Stimulated activated CD4-positive, alpha-beta T cell treated with anti-CD3 and anti-CD28 coated beads, TNF-alpha, amount 100 ng/mL, for 48 hours (primary cell): ENCODE results near the gene YJEFN3.

Experiments used
- DNase-seq, 3 donors: peaks; one replicate each; pipeline ENCODE4 v3.0.0-alpha.2; 2020; ENCODE audit warnings: low read depth in 3 of 3

The YJEFN3 gene

DNA sequence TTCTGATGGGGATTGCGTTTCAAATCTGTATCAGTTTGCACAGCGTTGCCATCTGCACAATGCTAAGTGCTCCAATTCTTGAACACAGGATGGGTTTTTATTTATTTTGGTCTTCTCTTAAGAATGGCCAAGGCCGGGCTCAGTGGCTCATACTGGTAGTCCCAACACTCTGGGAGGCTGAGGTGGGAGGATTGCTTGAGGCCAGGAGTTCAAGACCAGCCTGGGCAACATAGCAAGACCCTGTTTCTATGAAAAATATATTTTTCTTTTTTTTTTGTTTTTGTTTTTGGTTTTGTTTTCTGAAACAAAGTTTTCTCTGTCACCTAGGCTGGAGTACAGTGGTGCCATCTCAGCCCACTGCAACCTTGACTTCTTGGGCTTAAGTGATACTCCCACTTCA lies 5.5 kb upstream of the YJEFN3 start:
- DNase-seq, result no peak

DNA sequence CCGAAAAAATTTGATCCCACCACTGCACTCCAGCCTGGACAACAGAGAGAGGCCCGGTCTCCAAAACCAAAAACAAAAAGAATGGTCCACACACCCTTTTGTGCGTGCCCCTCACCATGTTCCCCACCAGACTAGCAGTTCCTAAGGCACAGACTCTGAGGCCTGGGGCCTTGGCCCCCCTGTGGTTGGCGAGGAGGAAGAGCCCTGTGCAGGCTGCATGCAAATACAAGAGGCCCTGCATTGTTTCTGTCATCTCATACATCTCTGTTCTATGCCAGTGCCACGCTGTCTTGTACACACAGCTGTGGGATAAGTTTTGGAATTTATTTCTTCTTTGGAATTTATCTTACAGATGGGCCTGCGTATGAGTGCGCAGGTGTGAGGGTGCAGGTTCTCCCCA lies 4.7 kb upstream of the YJEFN3 start:
- DNase-seq, result no peak

GRCh38 chr19:19525611-19526380 lies 2.9 kb upstream of the YJEFN3 start:
- DNase-seq, result no peak

GRCh38 chr19:19526581-19527370 lies 1.9 kb upstream of the YJEFN3 start:
- no peak for DNase-seq

DNA sequence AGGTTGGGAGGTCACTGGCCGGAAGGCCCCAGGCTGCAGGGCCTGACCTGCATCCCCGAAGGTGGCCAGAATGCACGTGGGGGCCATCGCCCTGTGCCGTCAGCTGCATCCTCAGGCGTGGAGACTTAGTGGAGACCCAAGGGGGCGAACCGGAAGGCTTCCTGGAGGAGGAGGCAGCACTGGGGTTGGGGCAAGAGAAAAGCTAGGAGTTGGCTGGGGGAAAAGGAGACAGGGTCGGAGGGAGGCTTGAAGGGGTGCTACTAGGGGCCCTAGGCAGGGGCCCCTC lies 1.4 kb upstream of the YJEFN3 start:
- DNase-seq, result no peak

- no peak for DNase-seq
These were observed 761 bp upstream of the YJEFN3 start for GRCh38 chr19:19527674-19528625.

GRCh38 chr19:19529783-19530422 lies 1.2 kb downstream of the YJEFN3 start:
- no peak for DNase-seq

- DNase-seq, result no peak
These were observed 1.7 kb downstream of the YJEFN3 start for GRCh38 chr19:19530423-19530804.

DNA sequence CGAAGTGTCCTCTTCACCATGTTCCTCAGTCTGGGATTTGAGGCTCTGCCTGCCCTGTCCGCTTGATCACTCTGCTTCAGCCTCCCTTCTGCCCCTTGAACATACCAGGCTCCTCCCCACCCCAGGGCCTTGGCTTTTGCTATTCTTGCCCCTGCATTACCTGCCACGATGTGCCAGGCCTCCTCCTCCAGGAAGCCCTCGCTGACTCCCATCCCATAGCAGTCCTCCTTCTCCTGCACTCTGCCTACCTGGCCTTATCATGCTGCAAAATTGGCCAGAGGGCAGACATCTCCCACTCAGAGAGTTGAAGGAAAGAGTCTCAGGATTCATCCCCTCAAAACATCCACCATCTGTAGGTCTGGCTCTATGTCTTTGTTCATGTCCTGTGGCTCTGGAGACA lies 2.2 kb downstream of the YJEFN3 start:
- DNase-seq, result no peak

DNA sequence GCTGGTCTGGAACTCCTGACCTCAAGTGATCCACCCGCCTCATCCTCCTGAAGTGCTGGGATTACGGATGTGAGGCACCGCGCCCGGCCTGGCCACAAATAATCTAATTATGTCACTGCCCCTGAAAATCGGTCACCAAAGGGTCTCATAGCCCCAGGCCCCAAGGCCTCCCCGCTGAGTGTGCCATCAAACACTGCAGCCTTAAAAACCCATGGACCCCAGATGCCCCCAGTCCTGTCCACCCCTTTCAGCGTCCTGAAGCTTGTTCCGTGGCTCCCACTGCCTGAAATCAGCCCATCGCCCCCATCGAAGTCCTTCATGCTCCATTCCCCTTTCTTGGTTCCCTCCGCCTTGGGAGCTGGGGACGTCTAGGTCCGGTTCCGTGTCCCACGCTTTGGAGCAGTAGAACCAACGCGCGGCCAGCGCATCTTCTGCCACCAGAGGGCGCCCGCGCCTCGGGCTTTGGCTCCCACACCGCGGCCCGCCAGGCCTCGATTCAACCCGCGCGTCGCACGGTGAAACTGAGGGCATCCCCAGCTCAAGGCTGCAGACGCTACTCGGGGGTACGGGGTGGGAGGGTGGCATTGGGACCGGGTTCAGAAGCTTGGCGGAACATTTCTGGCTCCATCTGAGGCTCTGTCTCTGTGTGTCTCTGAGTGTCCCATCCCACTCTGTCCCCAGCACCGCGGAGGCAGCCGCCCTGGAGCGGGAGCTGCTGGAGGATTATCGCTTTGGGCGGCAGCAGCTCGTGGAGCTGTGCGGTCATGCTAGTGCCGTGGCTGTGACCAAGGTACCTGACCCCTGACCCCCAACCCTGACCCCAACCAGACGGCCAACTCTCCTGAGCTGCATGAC lies 3.5 kb downstream of the YJEFN3 start:
- peak; percentile 69 to 83 (median 82) for DNase-seq

DNA sequence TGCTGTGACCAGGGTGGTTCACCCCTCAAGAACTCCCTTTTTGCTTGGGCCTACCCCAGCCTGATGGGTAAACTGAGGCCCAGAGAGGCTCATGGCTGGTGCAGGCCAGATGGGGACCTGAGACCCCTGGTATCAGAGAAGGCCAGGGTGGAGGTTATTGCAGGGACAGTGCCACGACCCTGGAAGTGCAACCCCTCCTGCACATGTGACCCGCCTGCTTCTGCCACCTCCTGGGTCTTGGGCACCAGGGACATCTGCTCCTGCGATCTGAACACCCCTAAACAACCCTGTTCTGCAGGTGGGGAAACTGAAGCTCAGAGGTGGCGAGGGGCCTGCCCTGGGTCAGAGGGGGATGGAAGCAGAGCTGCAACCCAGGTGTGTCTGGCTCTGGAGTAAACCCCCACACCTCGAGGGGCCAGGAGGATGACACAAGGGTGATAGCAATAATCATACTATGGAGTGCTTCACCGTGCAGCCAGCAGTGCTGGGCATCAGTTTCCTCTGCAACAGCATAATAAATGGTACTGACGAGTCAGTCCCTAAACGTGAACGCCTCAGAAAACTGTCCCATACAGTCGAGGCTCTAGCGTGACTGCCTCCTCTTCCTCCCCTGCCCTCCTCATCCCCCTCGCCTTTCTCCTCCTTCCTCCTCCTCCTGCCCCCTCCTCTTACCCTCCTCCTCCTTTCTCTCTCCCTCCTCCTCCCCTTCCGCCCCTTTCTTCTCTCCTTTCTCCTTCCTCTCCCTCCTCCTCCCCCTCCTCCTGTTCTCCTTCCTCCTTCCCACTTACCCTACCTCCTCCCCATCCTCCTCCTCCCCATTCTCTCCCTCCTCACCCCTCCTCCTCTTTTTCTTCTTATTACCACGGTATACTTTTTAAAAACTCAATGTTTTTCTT lies 4.3 kb downstream of the YJEFN3 start:
- DNase-seq, result no peak

GRCh38 chr19:19533841-19534240 lies 5.1 kb downstream of the YJEFN3 start:
- DNase-seq, result no peak

DNA sequence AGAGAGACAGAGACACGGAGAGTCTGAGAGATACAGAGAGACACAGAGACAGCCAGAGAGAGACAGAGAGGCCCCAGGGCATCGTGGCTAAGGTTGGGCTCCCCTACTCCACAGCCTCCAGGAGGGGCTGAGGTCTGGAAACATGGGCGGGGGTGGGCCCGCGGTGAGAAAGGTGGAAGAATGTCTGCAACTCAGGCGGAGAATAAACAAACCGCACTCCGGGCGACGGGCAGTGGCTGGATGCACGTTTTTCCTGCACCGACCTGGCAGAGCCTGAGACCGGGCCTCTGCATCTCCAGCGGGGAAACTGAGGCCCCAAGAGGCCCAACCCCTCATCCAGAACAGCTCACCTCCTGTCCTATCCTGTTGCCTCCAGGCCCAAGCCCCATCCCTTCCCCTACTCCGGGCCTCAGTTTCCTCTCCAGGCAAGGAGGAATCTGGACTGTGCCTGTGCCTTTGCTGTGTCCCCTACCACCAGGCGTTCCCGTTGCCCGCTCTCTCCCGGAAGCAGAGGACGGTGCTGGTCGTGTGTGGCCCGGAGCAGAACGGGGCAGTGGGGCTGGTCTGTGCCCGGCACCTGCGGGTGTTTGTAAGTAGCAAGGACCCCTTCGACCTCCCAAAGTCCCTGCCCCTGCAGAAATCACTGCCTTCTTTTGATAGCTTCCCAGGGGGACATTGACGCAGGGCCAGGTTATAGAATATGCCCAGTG lies 6.0 kb downstream of the YJEFN3 start:
- no peak for DNase-seq

DNA sequence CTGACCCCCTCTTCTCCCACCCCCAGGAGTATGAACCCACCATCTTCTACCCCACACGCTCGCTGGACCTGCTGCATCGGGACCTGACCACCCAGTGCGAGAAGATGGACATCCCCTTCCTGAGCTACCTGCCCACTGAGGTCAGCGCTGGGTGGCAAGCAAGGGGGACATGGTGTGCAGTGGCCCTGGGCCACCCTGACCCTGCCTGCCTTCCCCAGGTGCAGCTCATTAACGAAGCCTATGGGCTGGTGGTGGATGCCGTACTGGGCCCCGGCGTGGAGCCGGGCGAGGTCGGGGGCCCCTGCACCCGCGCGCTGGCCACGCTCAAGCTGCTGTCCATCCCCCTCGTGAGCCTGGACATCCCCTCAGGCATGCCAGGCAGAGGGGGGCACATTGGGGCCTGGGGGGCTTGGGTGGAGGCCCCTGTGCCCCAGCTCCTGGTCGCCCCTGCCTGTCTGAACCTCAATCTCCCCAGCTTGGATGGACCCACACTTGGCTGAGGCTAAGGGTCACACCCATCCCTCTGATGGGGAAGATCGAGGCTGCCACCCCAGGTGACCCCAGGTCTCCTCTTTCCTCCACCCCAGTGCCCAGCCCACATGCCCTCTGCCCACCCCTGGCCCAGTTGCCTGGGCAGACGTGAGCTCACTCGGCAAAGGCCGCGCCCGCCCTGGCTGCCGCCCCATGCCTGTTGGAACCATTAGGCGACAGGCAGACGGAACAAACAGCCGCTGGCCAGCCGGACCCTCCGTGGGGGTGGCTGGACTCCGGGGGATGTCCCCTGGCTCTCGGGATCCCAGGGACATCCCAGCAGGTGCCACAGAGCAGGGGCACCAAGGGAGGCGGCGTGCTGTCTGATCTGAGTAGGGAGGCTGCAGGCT lies 6.8 kb downstream of the YJEFN3 start:
- DNase-seq, result no peak

- DNase-seq, result no peak
These were observed 8.7 kb downstream of the YJEFN3 start for GRCh38 chr19:19537075-19538048.

DNA sequence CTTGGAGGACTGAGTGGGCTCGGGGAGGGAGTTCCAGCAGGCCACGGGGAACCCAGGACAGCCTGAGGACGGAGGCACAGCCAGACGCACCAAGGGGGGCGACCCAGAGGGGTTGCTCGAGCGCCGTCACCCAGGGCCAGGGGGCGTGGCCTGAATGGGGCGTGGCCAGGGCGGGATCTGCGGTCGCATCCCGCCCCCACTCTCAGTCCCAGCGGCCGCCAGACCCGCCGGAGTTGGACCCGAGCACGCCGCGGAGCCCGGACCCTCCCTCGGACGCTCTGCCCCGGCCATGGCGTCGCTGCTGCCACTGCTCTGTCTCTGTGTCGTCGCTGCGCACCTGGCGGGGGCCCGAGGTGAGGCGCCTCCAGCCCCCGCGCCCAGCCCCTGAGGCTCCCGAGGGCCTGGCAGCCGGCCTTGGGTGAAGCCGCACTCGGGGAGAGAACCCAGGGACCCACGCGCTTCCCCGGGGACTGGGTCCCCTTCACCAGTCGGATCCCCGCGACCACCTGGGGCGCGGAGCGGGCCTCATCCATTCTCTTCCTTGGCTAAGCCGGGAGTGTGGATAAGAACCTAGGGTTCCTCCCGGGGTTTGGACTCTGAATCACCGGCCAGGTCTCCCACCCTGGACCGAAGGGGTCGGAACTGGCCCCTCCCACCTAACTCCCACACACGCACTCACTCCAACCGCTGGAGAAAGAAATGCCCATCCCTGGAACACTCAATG lies 9.5 kb downstream of the YJEFN3 start, which contains the start of gene CILP2:
Gene CILP2 (plus strand): TSS at position 205 of the 724 bp plus-strand sequence. CDS start 85 bp downstream, at position 290.
- DNase-seq, result no peak
